Measurements from ENCODE around the gene RECQL. TPM values are rescaled to one million over a fixed set of nuclear protein-coding genes. Genes with fewer than 3 reads are reported as not detected.

Gene RECQL
- total and polyA plus RNA-seq, 2 donors (not counting 1 experiment from before 2014, with no cell fraction given): 54.8 to 62.6 TPM

GRCh38 chr12:21529456-21529855 lies 28.0 kb upstream of the RECQL start:
- Histone ChIP-seq H3K4me2 (ENCODE audit: extremely low read depth, insufficient read depth, low read length) (no peak overlapping the region), H3K4me3 (replicated peaks in 1 of 4; ENCODE audit: control extremely low read depth in 1 of 4, insufficient read depth in 1 of 4, low read depth in 3 of 4, low read length in 4 of 4) (no peak overlapping the region), H3K9ac (ENCODE audit: insufficient read depth, low read length) (no peak overlapping the region), H3K79me2 (ENCODE audit: control insufficient read depth, insufficient read depth, low read length) (no peaks in the 10 kb centered on the region), H2AFZ (ENCODE audit: low read length) (no peak overlapping the region), H3K9me3 (ENCODE audit: control insufficient read depth, insufficient read depth, low read depth, low read length) (no peaks in the 10 kb centered on the region), H3K27ac (ENCODE audit: insufficient read depth, low read length) (no peak overlapping the region), H3K27me3 (ENCODE audit: control insufficient read depth, insufficient read depth, low read length) (no peaks in the 10 kb centered on the region), H3K36me3 (ENCODE audit: control insufficient read depth, insufficient read depth, low read length) (no peaks in the 10 kb centered on the region), H4K20me1 (ENCODE audit: control insufficient read depth, extremely low read depth, insufficient read depth, low read length) (no peaks in the 10 kb centered on the region), H3K4me1 (ENCODE audit: control insufficient read depth, extremely low read depth, insufficient read depth, low read length) (no peaks in the 10 kb centered on the region)
- no peak for DNase-seq (ENCODE audit: low read depth in 2 of 2)
- TF ChIP-seq EZH2 (IDR thresholded peaks at IDR 0.05; ENCODE audit: low read length, missing control alignments) (no peak), CTCF (conservative IDR thresholded peaks at IDR 0.05 in 1 of 2, IDR thresholded peaks at IDR 0.05 in 1 of 2; ENCODE audit: low read depth in 1 of 2, low read length in 2 of 2) (no peak)

GRCh38 chr12:21528953-21529352 lies 27.5 kb upstream of the RECQL start:
- H3K9me3 ChIP-seq (ENCODE audit: control insufficient read depth, insufficient read depth, low read depth, low read length): no peaks in the 10 kb centered on the region
- peak; percentile 19 to 23 for DNase-seq (ENCODE audit: low read depth in 2 of 2)

GRCh38 chr12:21527451-21528180 lies 26.2 kb upstream of the RECQL start:
- Histone ChIP-seq H3K36me3 (ENCODE audit: control insufficient read depth, insufficient read depth, low read length) (no peaks in the 10 kb centered on the region), H2AFZ (ENCODE audit: low read length) (peak overlapping the region; percentile 40), H3K4me2 (ENCODE audit: extremely low read depth, insufficient read depth, low read length) (peak overlapping the region; percentile 91), H4K20me1 (ENCODE audit: control insufficient read depth, extremely low read depth, insufficient read depth, low read length) (no peaks in the 10 kb centered on the region), H3K4me1 (ENCODE audit: control insufficient read depth, extremely low read depth, insufficient read depth, low read length) (no peaks in the 10 kb centered on the region), H3K4me3 (replicated peaks in 1 of 4; ENCODE audit: control extremely low read depth in 1 of 4, insufficient read depth in 1 of 4, low read depth in 3 of 4, low read length in 4 of 4) (peak overlapping the region; percentile 47 to 74 (median 58)), H3K27ac (ENCODE audit: insufficient read depth, low read length) (no peak overlapping the region), H3K79me2 (ENCODE audit: control insufficient read depth, insufficient read depth, low read length) (no peaks in the 10 kb centered on the region), H3K9me3 (ENCODE audit: control insufficient read depth, insufficient read depth, low read depth, low read length) (no peaks in the 10 kb centered on the region), H3K27me3 (ENCODE audit: control insufficient read depth, insufficient read depth, low read length) (no peaks in the 10 kb centered on the region), H3K9ac (ENCODE audit: insufficient read depth, low read length) (no peak overlapping the region)
- TF ChIP-seq CTCF (conservative IDR thresholded peaks at IDR 0.05 in 1 of 2, IDR thresholded peaks at IDR 0.05 in 1 of 2; ENCODE audit: low read depth in 1 of 2, low read length in 2 of 2): no peak
- TF ChIP-seq EZH2 (IDR thresholded peaks at IDR 0.05; ENCODE audit: low read length, missing control alignments): no peak
- peak; percentile 49 to 60 for DNase-seq (ENCODE audit: low read depth in 2 of 2)

More at GRCh38 chr12:21528953-21529352, 27.5 kb upstream of the RECQL start:
- Histone ChIP-seq H3K9ac (ENCODE audit: insufficient read depth, low read length) (no peak overlapping the region), H3K4me1 (ENCODE audit: control insufficient read depth, extremely low read depth, insufficient read depth, low read length) (no peaks in the 10 kb centered on the region), H3K4me2 (ENCODE audit: extremely low read depth, insufficient read depth, low read length) (no peak overlapping the region), H3K27ac (ENCODE audit: insufficient read depth, low read length) (no peak overlapping the region), H3K79me2 (ENCODE audit: control insufficient read depth, insufficient read depth, low read length) (no peaks in the 10 kb centered on the region), H4K20me1 (ENCODE audit: control insufficient read depth, extremely low read depth, insufficient read depth, low read length) (no peaks in the 10 kb centered on the region), H3K36me3 (ENCODE audit: control insufficient read depth, insufficient read depth, low read length) (no peaks in the 10 kb centered on the region), H3K27me3 (ENCODE audit: control insufficient read depth, insufficient read depth, low read length) (no peaks in the 10 kb centered on the region), H3K4me3 (replicated peaks in 1 of 4; ENCODE audit: control extremely low read depth in 1 of 4, insufficient read depth in 1 of 4, low read depth in 3 of 4, low read length in 4 of 4) (no peak overlapping the region), H2AFZ (ENCODE audit: low read length) (no peak overlapping the region)
- TF ChIP-seq EZH2 (IDR thresholded peaks at IDR 0.05; ENCODE audit: low read length, missing control alignments) (no peak), CTCF (conservative IDR thresholded peaks at IDR 0.05 in 1 of 2, IDR thresholded peaks at IDR 0.05 in 1 of 2; ENCODE audit: low read depth in 1 of 2, low read length in 2 of 2) (no peak)

Data from fibroblast of lung (primary cell).